SK-N-MC (cell line): Measurements from ENCODE around the gene TGFB2.

Experiments
- EZH2 ChIP-seq: fragments of 200-600 bp; sonication (generic); IDR thresholded peaks from one replicate; pipeline ENCODE4 v1.6.1; 2017; ENCODE audit warnings: antibody characterized with exemption
- FOXP2 ChIP-seq: optimal IDR thresholded peaks from 2 replicates; pipeline ENCODE3; 2011; ENCODE audit warnings: mild to moderate bottlenecking, moderate library complexity; ENCODE audit not compliant: insufficient read depth; ENCODE audit errors: extremely low read length, control extremely low read depth
- POLR2AphosphoS5 ChIP-seq: IDR thresholded peaks from 2 replicates; pipeline ENCODE4 v1.6.1; 2012; ENCODE audit warnings: mild to moderate bottlenecking, low read depth, low read length, borderline replicate concordance

DNA sequence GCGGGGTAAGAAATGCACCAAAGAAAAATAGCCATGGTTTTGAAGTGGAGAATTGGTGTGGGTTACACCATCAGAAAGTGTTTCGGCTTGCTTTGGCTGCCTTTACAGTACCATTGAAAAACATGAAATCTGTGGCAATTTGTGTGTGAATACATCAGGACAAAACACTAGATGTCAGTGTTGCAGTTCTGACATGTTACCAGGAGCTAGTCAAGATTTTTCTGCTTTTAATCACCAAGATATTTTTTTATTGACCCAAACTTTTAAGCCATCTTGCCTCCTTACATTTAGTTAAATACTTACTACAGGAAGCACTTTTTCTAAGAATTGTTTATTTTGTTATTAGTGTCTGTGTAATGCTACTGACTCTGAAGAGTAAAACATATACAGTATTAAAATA is 45.7 kb upstream of the TGFB2 start:
- TF ChIP-seq FOXP2, result no peak
- TF ChIP-seq POLR2AphosphoS5, result no peak
- no peak for TF ChIP-seq EZH2
